Stomach (tissue), 4 donors: ENCODE measurements around the gene NCAPG2.

Experiments
- POLR2A ChIP-seq, 4 donors: fragments of 450-650 bp; IDR thresholded peaks; one replicate each; pipeline ENCODE4 v1.6.1; 2016; ENCODE audit warnings: antibody characterized with exemption in 4 of 4, control low read depth in 2 of 4, mild to moderate bottlenecking in 1 of 4, moderate library complexity in 1 of 4
- POLR2AphosphoS5 ChIP-seq, 3 donors: sonication (generic); formaldehyde crosslinking; IDR thresholded peaks; one replicate each; pipeline ENCODE4 v1.6.1; 2016; ENCODE audit warnings: antibody characterized with exemption in 3 of 3
- TF ChIP-seq, protein P1 (sequence below), 7 experiments: fragments of 450-650 bp in 4 of 7; fragments of 200-600 bp in 3 of 7; sonication (generic) in 3 of 7; IDR thresholded peaks; one replicate each; pipeline ENCODE4 v1.5.1; 2016 to 2019; ENCODE audit warnings: antibody characterized with exemption in 7 of 7, control low read depth in 2 of 7, mild to moderate bottlenecking in 1 of 7

DNA sequence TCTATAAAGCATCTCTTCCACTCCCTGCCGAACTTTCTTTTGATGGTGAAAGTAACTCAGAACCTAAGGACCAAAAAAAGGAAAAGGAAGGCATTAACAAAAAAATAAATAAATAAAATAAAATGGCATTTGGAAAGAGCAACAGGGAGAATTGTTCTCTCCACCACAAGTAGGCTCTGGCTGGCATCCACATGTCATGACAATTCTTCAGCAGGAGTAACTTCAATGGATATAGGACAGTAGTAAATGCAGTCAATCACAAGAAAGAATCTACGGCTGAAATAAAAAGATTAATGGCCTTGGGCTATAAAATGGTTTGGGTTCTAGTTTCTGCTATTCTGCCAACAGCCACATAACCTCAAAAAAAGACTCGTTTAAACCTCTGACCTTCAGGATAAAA, 23.9 kb downstream of the NCAPG2 start:
- TF ChIP-seq, protein P1, sequence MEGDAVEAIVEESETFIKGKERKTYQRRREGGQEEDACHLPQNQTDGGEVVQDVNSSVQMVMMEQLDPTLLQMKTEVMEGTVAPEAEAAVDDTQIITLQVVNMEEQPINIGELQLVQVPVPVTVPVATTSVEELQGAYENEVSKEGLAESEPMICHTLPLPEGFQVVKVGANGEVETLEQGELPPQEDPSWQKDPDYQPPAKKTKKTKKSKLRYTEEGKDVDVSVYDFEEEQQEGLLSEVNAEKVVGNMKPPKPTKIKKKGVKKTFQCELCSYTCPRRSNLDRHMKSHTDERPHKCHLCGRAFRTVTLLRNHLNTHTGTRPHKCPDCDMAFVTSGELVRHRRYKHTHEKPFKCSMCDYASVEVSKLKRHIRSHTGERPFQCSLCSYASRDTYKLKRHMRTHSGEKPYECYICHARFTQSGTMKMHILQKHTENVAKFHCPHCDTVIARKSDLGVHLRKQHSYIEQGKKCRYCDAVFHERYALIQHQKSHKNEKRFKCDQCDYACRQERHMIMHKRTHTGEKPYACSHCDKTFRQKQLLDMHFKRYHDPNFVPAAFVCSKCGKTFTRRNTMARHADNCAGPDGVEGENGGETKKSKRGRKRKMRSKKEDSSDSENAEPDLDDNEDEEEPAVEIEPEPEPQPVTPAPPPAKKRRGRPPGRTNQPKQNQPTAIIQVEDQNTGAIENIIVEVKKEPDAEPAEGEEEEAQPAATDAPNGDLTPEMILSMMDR (IDR thresholded peaks at IDR 0.05): no peak
- TF ChIP-seq POLR2A (IDR thresholded peaks at IDR 0.05) (no peak), POLR2AphosphoS5 (IDR thresholded peaks at IDR 0.05) (no peak)
